ENCODE measurements around the gene PCSK5. TPM values are rescaled to one million over a fixed set of nuclear protein-coding genes. Genes with fewer than 3 reads are reported as not detected.

Gene PCSK5
- total and polyA plus RNA-seq, 8 donors = 0.99 to 10.3 (median 4.4) TPM

- no peak for TF ChIP-seq CTCF (IDR thresholded peaks at IDR 0.05)
- no peak overlapping the region for H3K27ac ChIP-seq
- no peaks in the 10 kb centered on the region for H3K9me3 ChIP-seq
- WGBS, 2 donors = 84 to 89% methylated on average over 3 of the region's 3 CpGs
- intact Hi-C loops (cut with DNase I) = no loop called here
- FAIRE-seq (no peak), ATAC-seq (peak in 1 of 4 donors; percentile 30), DNase-seq (no peak)
- no peak overlapping the region for H3K4me3 ChIP-seq
- no peaks in the 10 kb centered on the region for H3K27me3 ChIP-seq
- H3K4me1 ChIP-seq = no peaks in the 10 kb centered on the region
- no peaks in the 10 kb centered on the region for H3K36me3 ChIP-seq
Measured at GRCh38 chr9:75930730-75931321, 40.4 kb downstream of the PCSK5 start.

GRCh38 chr9:75933982-75934381, 43.5 kb downstream of the PCSK5 start:
- Histone ChIP-seq H3K4me3 (no peak overlapping the region), H3K27me3 (no peaks in the 10 kb centered on the region), H3K9me3 (no peaks in the 10 kb centered on the region), H3K36me3 (no peaks in the 10 kb centered on the region), H3K27ac (no peak overlapping the region), H3K4me1 (no peaks in the 10 kb centered on the region)
- intact Hi-C loops (cut with DNase I) = no loop called here
- ATAC-seq (no peak), FAIRE-seq (no peak), DNase-seq (no peak)
- WGBS, 2 donors = 85 to 94% methylated on average over 7 of the region's 7 CpGs
- TF ChIP-seq CTCF (IDR thresholded peaks at IDR 0.05) = no peak

GRCh38 chr9:75935591-75935990, 45.1 kb downstream of the PCSK5 start:
- no peak for FAIRE-seq
- ATAC-seq = no peak
- 44% methylated on average over 2 of the region's 2 CpGs for WGBS, 2 donors

GRCh38 chr9:75937521-75938258, 47.2 kb downstream of the PCSK5 start:
- Histone ChIP-seq H3K36me3 (no peaks in the 10 kb centered on the region), H3K4me3 (no peak overlapping the region), H3K4me1 (no peaks in the 10 kb centered on the region), H3K27ac (no peak overlapping the region), H3K9me3 (no peaks in the 10 kb centered on the region), H3K27me3 (no peaks in the 10 kb centered on the region)
- intact Hi-C loops (cut with DNase I) = no loop called here
- DNase-seq (no peak), FAIRE-seq (no peak), ATAC-seq (no peak)
- no peak for TF ChIP-seq CTCF (IDR thresholded peaks at IDR 0.05)
- WGBS, 2 donors = 82 to 87% methylated on average over 7 of the region's 7 CpGs

More at GRCh38 chr9:75935591-75935990, 45.1 kb downstream of the PCSK5 start:
- DNase-seq = no peak
- Histone ChIP-seq H3K36me3 (no peaks in the 10 kb centered on the region), H3K4me3 (no peak overlapping the region), H3K27ac (no peak overlapping the region), H3K9me3 (no peaks in the 10 kb centered on the region), H3K27me3 (no peaks in the 10 kb centered on the region), H3K4me1 (no peaks in the 10 kb centered on the region)
- no peak for TF ChIP-seq CTCF (IDR thresholded peaks at IDR 0.05)
- intact Hi-C loops (cut with DNase I) = no loop called here

- WGBS, 2 donors = 83 to 85% methylated on average over 1 of the region's 1 CpG
- intact Hi-C loops (cut with DNase I) = no loop called here
- ATAC-seq (no peak), DNase-seq (no peak), FAIRE-seq (no peak)
- H3K4me1 ChIP-seq = no peaks in the 10 kb centered on the region
- TF ChIP-seq CTCF (IDR thresholded peaks at IDR 0.05) = no peak
- H3K4me3 ChIP-seq = no peak overlapping the region
- no peaks in the 10 kb centered on the region for H3K27me3 ChIP-seq
- no peak overlapping the region for H3K27ac ChIP-seq
- H3K9me3 ChIP-seq = no peaks in the 10 kb centered on the region
- no peaks in the 10 kb centered on the region for H3K36me3 ChIP-seq
Measured at GRCh38 chr9:75938946-75939345, 48.5 kb downstream of the PCSK5 start.

All from pancreas (tissue), 10 donors.